AG04450 (cell line): ENCODE results near the gene TLE4. TPM values are rescaled to one million over a fixed set of nuclear protein-coding genes. Genes with fewer than 3 reads are reported as not detected.

Source experiments
- CTCF ChIA-PET: fragments of 300-600, 350-600 bp; formaldehyde crosslinking; extraction: SDS; loops from one replicate; lab custom pipeline; 2022; ENCODE audit warnings: antibody characterized with exemption, inconsistent platforms; lab: Charles Lee
- POLR2A ChIA-PET: fragments of 350-600 bp; formaldehyde crosslinking; extraction: SDS; loops from one replicate; lab custom pipeline; 2021; ENCODE audit warnings: antibody characterized with exemption, inconsistent platforms; lab: Yijun Ruan, JAX
- DNase-seq: peaks from one replicate; pipeline ENCODE4 v3.0.0-alpha.2; 2011; ENCODE audit warnings: low read depth, low spot score
- H3K27ac ChIP-seq: one replicate; pipeline ENCODE4 v1.5.1; 2012; ENCODE audit warnings: low read depth, low read length, control low read depth
- H3K27me3 ChIP-seq: one replicate; pipeline ENCODE4 v1.6.0; 2012; ENCODE audit warnings: low read length; ENCODE audit not compliant: control insufficient read depth, insufficient read depth
- H3K4me3 ChIP-seq: 2 replicates; pipeline ENCODE4 v1.5.1; 2011; ENCODE audit warnings: mild to moderate bottlenecking, low read depth, low read length, control low read depth
- H3K9me3 ChIP-seq: 2 replicates; pipeline ENCODE4 v1.5.1; 2012; ENCODE audit warnings: low read length; ENCODE audit not compliant: control insufficient read depth, insufficient read depth
- CTCF ChIP-seq: IDR thresholded peaks from 2 replicates; pipeline ENCODE4 v1.5.1; 2011; ENCODE audit warnings: low read depth, low read length, control low read depth, inconsistent platforms
- polyA minus RNA-seq: library from RNA; depleted of rRNA, polyadenylated mRNA; stranded (reverse); fragments of >200 nt; gene quantifications from 2 replicates; pipeline ENCODE4 v1.2.3, GENCODE V29; 2011; rRNA and poly(A)+ RNA removed
- polyA plus RNA-seq: library from polyadenylated mRNA; depleted of rRNA; stranded (reverse); fragments of >200 nt; gene quantifications from 2 replicates; pipeline ENCODE4 v1.2.3, GENCODE V29; 2011; rRNA removed

Gene TLE4
- polyA plus RNA-seq = 42.2 and 53.4 TPM in 2 replicates
- 114 and 117 TPM in 2 replicates for polyA minus RNA-seq

- H3K9me3 ChIP-seq = no peaks in the 10 kb centered on the region
- peak within 1 kb of the TSS; percentile 83 for H3K27ac ChIP-seq
- H3K4me3 ChIP-seq = peak within 1 kb of the TSS; percentile 79
- ChIA-PET CTCF (interaction anchor here (0.7 to 1.8 kb wide), 6 partner anchors 13 to 1206 kb away, joined by 3 to 10 read pairs (median 4); no protein-coding TSS in a partner anchor), POLR2A (interaction anchor here (0.5 to 1.8 kb wide), 31 partner anchors 9 to 1881 kb away, joined by 3 to 21 read pairs (median 3); no protein-coding TSS in a partner anchor)
- peak; percentile 100 for DNase-seq
- H3K27me3 ChIP-seq = no peaks in the 10 kb centered on the region
- TF ChIP-seq CTCF = no peak
Measured at GRCh38 chr9:79571309-79572031, at the start of gene TLE4. Gene TLE4, plus strand, starts transcription at chr9:79571965. Its CDS starts 826 bp downstream, at chr9:79572791.

DNA sequence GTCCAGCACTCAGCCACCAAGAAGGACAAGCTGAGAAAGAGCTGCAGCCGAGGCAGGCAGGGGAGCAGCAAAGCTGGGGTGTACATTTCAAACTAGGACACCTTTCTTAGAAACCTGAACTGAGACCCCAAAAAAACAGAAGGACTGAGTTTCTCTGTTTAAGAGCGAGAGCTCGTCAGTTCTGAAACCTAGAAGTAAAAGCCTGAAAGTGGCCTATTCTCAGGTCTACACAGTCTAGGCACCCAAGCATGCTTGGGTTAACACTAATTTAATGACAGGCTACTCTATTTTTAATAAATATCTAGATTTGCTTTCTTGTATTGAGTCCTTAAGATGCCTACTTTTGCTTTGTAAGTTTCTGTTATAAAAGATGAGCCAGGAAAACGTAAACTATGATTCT, 49.0 kb upstream of the TLE4 start:
- POLR2A ChIA-PET = no interaction called here
- CTCF ChIA-PET = no interaction called here
- TF ChIP-seq CTCF = no peak

DNA sequence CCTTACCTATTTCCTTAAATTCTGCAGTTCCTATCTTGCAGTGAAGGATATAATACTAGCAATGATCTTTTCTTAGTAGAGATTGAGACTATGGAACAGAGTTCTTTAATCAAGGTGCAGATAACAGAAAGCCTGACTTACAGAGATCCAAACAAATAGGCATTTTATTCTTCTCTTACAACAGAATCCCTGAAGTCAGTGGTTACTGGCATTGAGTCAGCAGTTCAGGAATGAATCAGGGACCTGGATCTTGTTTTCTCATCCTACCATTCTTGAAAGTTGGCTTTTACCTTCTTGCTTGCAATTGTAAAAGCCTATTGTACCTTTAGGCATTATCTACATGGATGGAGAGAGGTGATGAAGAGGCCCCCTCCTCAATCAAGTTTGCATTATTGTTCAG, 47.5 kb upstream of the TLE4 start:
- Histone ChIP-seq H3K9me3 (no peaks in the 10 kb centered on the region), H3K27ac (no peak overlapping the region), H3K27me3 (no peaks in the 10 kb centered on the region), H3K4me3 (no peak overlapping the region)
- DNase-seq = peak; percentile 7
- TF ChIP-seq CTCF = no peak
- POLR2A ChIA-PET = no interaction called here
- CTCF ChIA-PET = no interaction called here

More for the DNA sequence above, 49.0 kb upstream of the TLE4 start:
- H3K27ac ChIP-seq = no peak overlapping the region
- no peaks in the 10 kb centered on the region for H3K9me3 ChIP-seq
- no peak for DNase-seq
- no peak overlapping the region for H3K4me3 ChIP-seq
- no peaks in the 10 kb centered on the region for H3K27me3 ChIP-seq

DNA sequence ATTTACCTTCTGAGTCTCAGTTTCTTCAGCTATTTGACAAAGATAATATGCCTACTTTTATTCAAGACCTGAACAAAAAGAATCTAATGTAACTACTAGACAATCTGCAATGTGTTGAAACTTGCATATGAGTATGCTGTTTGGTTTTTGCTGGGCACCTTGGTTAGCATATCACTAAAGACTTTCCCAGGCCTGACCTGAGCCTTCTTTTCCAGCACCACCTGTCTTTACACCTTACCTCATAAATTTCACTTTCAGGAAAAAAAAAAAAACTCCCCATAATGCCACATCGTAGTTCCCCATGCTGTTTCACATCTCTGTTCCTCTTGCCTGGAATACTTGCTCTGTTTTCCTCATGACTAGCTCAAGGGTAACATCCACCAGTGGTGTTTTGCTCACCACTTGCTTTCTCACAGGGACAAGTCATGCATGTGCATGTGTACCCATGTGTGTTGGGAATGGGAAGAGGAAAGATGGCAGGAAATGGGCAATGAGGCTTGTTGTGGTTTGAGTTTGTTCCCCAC, 45.6 kb upstream of the TLE4 start:
- H3K9me3 ChIP-seq = no peaks in the 10 kb centered on the region
- no peak for TF ChIP-seq CTCF
- DNase-seq = no peak
- ChIA-PET CTCF (no interaction called here), POLR2A (no interaction called here)
- H3K4me3 ChIP-seq = no peak overlapping the region
- H3K27me3 ChIP-seq = no peaks in the 10 kb centered on the region
- no peak overlapping the region for H3K27ac ChIP-seq

DNA sequence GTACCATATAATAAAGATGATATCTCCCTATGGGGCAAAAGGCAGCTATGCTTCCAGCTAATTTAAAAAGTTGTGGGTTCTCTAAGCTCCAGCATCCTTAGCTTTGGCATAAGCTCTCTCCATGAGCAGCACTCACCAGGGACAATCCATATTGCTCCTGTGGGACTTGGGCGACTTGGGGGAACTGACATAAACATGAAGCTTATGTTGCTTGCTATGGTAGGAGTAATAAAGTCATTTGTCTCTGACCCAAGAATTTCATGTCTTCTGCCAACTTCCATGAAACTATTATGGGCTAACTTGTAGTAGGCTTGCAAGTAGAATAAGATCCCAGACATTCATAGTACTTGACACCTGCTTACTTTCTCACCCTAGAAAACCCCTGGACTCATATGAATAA, 36.2 kb upstream of the TLE4 start:
- TF ChIP-seq CTCF = no peak
- Histone ChIP-seq H3K27ac (no peak overlapping the region), H3K4me3 (no peak overlapping the region), H3K27me3 (no peaks in the 10 kb centered on the region), H3K9me3 (no peaks in the 10 kb centered on the region)
- ChIA-PET CTCF (no interaction called here), POLR2A (no interaction called here)
- no peak for DNase-seq
